Measurements from ENCODE around the gene INPP4B.

Gene INPP4B

GRCh38 chr4:142844782-142845181, 1.3 kb downstream of the INPP4B start:
- no peak for TF ChIP-seq MYC (IDR thresholded peaks at IDR 0.05; ENCODE audit: low read depth, low read length)
- TF ChIP-seq POLR2A (IDR thresholded peaks at IDR 0.05; ENCODE audit: extremely low read depth, insufficient read length) = no peak
- TF ChIP-seq, protein P1, sequence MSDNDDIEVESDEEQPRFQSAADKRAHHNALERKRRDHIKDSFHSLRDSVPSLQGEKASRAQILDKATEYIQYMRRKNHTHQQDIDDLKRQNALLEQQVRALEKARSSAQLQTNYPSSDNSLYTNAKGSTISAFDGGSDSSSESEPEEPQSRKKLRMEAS (IDR thresholded peaks at IDR 0.05; ENCODE audit: low read depth, low read length) = no peak
- TF ChIP-seq, protein P2, sequence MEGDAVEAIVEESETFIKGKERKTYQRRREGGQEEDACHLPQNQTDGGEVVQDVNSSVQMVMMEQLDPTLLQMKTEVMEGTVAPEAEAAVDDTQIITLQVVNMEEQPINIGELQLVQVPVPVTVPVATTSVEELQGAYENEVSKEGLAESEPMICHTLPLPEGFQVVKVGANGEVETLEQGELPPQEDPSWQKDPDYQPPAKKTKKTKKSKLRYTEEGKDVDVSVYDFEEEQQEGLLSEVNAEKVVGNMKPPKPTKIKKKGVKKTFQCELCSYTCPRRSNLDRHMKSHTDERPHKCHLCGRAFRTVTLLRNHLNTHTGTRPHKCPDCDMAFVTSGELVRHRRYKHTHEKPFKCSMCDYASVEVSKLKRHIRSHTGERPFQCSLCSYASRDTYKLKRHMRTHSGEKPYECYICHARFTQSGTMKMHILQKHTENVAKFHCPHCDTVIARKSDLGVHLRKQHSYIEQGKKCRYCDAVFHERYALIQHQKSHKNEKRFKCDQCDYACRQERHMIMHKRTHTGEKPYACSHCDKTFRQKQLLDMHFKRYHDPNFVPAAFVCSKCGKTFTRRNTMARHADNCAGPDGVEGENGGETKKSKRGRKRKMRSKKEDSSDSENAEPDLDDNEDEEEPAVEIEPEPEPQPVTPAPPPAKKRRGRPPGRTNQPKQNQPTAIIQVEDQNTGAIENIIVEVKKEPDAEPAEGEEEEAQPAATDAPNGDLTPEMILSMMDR (IDR thresholded peaks at IDR 0.05; ENCODE audit: low read depth, low read length) = no peak
- H3K4me3 ChIP-seq (ENCODE audit: low read depth, low read length) = no peak overlapping the region
- DNase-seq (ENCODE audit: low read depth) = no peak

GRCh38 chr4:142840516-142841123, 5.5 kb downstream of the INPP4B start:
- DNase-seq (ENCODE audit: low read depth) = peak; percentile 12
- TF ChIP-seq, protein P2 (IDR thresholded peaks at IDR 0.05; ENCODE audit: low read depth, low read length) = peak; percentile 31
- TF ChIP-seq, protein P1 (IDR thresholded peaks at IDR 0.05; ENCODE audit: low read depth, low read length) = no peak
- H3K4me3 ChIP-seq (ENCODE audit: low read depth, low read length) = no peak overlapping the region

GRCh38 chr4:142838778-142839177, 7.3 kb downstream of the INPP4B start:
- TF ChIP-seq MYC (IDR thresholded peaks at IDR 0.05; ENCODE audit: low read depth, low read length) (no peak), POLR2A (IDR thresholded peaks at IDR 0.05; ENCODE audit: extremely low read depth, insufficient read length) (no peak)
- TF ChIP-seq, protein P2 (IDR thresholded peaks at IDR 0.05; ENCODE audit: low read depth, low read length) = no peak
- TF ChIP-seq, protein P1 (IDR thresholded peaks at IDR 0.05; ENCODE audit: low read depth, low read length) = no peak
- DNase-seq (ENCODE audit: low read depth) = no peak
- H3K4me3 ChIP-seq (ENCODE audit: low read depth, low read length) = no peak overlapping the region

- DNase-seq (ENCODE audit: low read depth) = no peak
- TF ChIP-seq MYC (IDR thresholded peaks at IDR 0.05; ENCODE audit: low read depth, low read length) = no peak
- H3K4me3 ChIP-seq (ENCODE audit: low read depth, low read length) = no peak overlapping the region
These were observed 14.1 kb downstream of the INPP4B start for GRCh38 chr4:142832022-142832421.

GRCh38 chr4:142826503-142827241, 19.4 kb downstream of the INPP4B start:
- DNase-seq (ENCODE audit: low read depth) = no peak
- H3K4me3 ChIP-seq (ENCODE audit: low read depth, low read length) = no peak overlapping the region
- no peak for TF ChIP-seq POLR2A (IDR thresholded peaks at IDR 0.05; ENCODE audit: extremely low read depth, insufficient read length)
- no peak for TF ChIP-seq MYC (IDR thresholded peaks at IDR 0.05; ENCODE audit: low read depth, low read length)
- TF ChIP-seq, protein P2 (IDR thresholded peaks at IDR 0.05; ENCODE audit: low read depth, low read length) = no peak
- TF ChIP-seq, protein P1 (IDR thresholded peaks at IDR 0.05; ENCODE audit: low read depth, low read length) = no peak

DNA sequence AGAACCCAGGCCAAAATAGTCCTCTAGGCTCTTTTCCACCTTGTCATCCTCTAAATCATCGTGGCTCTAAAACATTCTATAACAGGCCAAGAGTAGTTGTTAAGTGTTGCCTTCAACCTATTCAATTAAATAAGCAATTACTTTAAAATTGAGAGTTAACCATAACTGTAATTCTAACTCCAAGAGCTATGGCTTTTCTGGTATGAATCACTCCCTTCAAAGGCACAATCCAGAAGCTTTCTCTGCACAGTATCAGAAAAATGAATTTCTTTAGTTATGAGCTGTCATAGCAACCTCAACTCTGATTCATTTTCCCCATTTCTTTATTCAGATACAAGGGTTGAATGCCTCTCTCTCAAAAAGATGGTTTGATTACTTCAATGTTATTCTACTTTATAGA, 21.7 kb downstream of the INPP4B start:
- no peak for DNase-seq (ENCODE audit: low read depth)
- TF ChIP-seq MYC (IDR thresholded peaks at IDR 0.05; ENCODE audit: low read depth, low read length) (no peak), POLR2A (IDR thresholded peaks at IDR 0.05; ENCODE audit: extremely low read depth, insufficient read length) (no peak)
- TF ChIP-seq, protein P2 (IDR thresholded peaks at IDR 0.05; ENCODE audit: low read depth, low read length) = no peak
- TF ChIP-seq, protein P1 (IDR thresholded peaks at IDR 0.05; ENCODE audit: low read depth, low read length) = no peak
- no peak overlapping the region for H3K4me3 ChIP-seq (ENCODE audit: low read depth, low read length)

Measured in NB4 (cell line).